Tibial artery (tissue), 4 donors: ENCODE measurements around the gene INA.
"Not testable (repeated sequence)": the region's sequence is repeated elsewhere in the genome, so short reads cannot be mapped to it uniquely, and the experiment has no call there.

Source experiments
- DNase-seq, 2 donors: peaks; one replicate each; pipeline ENCODE4 v3.0.0-alpha.2; 2019
- H3K27ac ChIP-seq, 2 donors: fragments of 200-600 bp; sonication (generic) in 1 of 2; 1 replicate in 1 of 2; 2 replicates in 1 of 2; pipeline ENCODE4 v1.5.1; 2018 to 2019; ENCODE audit warnings: mild to moderate bottlenecking in 1 of 2
- H3K27me3 ChIP-seq, 2 donors: fragments of 200-600 bp; sonication (generic) in 1 of 2; one replicate each; pipeline versions ENCODE4 v1.5.1 to v1.6.0; 2016 to 2019
- H3K36me3 ChIP-seq, 3 donors: fragments of 200-600 bp; sonication (generic) in 2 of 3; one replicate each; pipeline ENCODE4 v1.5.1; 2016 to 2019; ENCODE audit warnings: mild to moderate bottlenecking in 2 of 3
- H3K4me1 ChIP-seq, 4 donors: fragments of 200-600 bp; sonication (generic) in 2 of 4; 1 replicate in 3 of 4; 2 replicates in 1 of 4; pipeline ENCODE4 v1.5.1; 2016 to 2019
- H3K4me3 ChIP-seq, 2 donors: fragments of 200-600 bp; sonication (generic) in 1 of 2; 1 replicate in 1 of 2; 2 replicates in 1 of 2; pipeline ENCODE4 v1.5.1; 2018 to 2019; ENCODE audit warnings: mild to moderate bottlenecking in 2 of 2
- H3K9me3 ChIP-seq, 3 donors: fragments of 200-600 bp; sonication (generic) in 1 of 3; one replicate each; pipeline ENCODE4 v1.5.1; 2016 to 2019
- CTCF ChIP-seq, 2 experiments: fragments of 200-600 bp in 1 of 2; fragments of 450-650 bp in 1 of 2; IDR thresholded peaks; one replicate each; pipeline ENCODE4 v1.5.1; 2017 to 2019; ENCODE audit warnings: antibody characterized with exemption in 2 of 2, mild to moderate bottlenecking in 1 of 2, moderate library complexity in 1 of 2
- intact Hi-C: fragments of 100-400 bp; cut with DNase I; formaldehyde crosslinking; loops from one replicate; pipeline ENCODE4 v1.15.0; 2023; ENCODE audit warnings: low total_unique reads

INA gene

GRCh38 chr10:103235775-103236174 is 41.2 kb upstream of the INA start:
- Histone ChIP-seq H3K36me3 (no peaks in the 10 kb centered on the region), H3K27ac (no peak overlapping the region), H3K4me1 (peaks cover 0 to 23% (median 14%) of the 10 kb centered on the region in 4 donors), H3K27me3 (no peaks in the 10 kb centered on the region), H3K4me3 (no peak overlapping the region), H3K9me3 (no peaks in the 10 kb centered on the region)
- TF ChIP-seq CTCF (IDR thresholded peaks at IDR 0.05) = no peak
- DNase-seq = no peak
- intact Hi-C loops = no loop called here

DNA sequence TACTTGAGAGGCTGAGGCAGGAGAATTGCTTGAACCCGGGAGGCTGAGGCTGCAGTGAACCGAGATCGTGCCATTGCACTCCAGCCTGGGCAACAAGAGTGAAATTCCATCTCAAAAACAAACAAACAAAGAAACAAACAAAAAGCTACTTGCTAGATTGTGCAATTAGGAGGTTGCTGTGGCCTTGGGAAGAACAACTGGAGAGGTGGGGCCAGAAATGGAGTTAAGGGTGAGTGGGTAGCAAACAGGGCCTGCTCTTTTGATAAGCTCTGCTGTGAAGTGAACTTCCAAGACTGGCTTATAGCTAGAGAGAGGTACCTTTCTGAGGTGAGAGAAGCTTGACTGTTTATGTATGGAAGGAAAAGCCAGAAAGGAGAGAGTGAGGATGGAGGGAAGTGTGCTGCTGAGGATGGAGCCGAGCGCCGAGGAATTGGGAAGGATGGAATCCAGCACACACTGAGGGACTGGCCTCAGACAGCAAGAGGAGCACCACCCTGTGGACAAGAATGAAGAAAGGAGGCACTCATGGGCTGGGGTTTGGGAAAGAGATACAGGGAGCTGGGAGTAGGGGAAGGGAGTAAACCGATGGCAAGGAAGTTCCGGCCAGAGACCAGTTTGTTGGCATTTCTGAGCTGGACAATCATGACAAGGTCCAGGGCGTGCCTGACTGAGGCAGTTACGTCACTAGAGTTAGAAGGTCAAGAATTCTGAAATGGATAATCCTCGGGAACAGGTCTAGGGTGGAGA is 38.3 kb upstream of the INA start:
- TF ChIP-seq CTCF (IDR thresholded peaks at IDR 0.05) = peak; percentile 19 to 22
- peak; percentile 32 to 70 for DNase-seq
- Histone ChIP-seq H3K4me1 (peaks cover 0 to 24% (median 11%) of the 10 kb centered on the region in 4 donors), H3K36me3 (no peaks in the 10 kb centered on the region), H3K27ac (peak overlapping the region in 1 of 2 donors; percentile 47), H3K27me3 (no peaks in the 10 kb centered on the region), H3K9me3 (no peaks in the 10 kb centered on the region), H3K4me3 (no peak overlapping the region)
- intact Hi-C loops = no loop called here

DNA sequence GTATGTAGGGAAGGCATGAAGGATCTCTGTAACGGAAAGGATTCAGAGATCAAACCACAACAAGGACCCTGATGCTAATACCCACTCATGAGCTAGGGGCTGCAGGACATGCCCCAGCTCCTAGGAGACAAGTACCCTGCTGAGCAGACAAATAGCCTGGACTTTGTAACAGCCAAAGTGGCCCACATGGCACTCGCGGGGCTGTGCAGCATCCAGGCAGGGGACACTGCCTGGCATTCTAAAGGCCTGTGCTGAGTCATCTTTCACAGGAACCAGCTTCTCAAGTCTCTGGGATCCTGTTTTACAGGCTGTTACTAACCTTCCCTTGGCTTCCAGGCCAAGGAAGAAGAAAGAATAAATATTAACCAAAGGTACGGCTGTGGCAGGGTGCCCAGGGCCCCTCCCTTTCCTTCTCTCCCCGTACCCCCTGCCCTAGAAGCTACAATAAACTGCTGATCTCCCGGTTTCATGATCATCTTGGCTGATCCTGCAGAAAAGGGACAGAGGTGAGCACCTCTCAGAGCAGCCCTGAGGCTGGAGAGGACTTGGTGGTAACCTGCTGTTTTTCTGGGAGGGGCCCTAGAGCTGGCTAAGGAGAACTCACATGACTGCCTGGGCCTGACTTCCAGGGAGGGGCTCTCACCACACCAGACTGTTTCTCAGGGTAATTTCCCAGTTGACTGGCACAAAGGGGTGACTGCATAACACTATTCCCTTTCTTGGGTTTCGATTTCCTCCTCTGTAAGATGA is 35.5 kb upstream of the INA start:
- Histone ChIP-seq H3K4me1 (peaks cover 0 to 24% (median 11%) of the 10 kb centered on the region in 4 donors), H3K9me3 (no peaks in the 10 kb centered on the region), H3K27me3 (no peaks in the 10 kb centered on the region), H3K4me3 (no peak overlapping the region), H3K36me3 (no peaks in the 10 kb centered on the region), H3K27ac (peak overlapping the region; percentile 55 to 71)
- intact Hi-C loops = loop anchor here (5.0 to 10.0 kb wide), 4 partner anchors 47 to 507 kb away; partner anchors contain the start of genes CYP17A1 and NT5C2
- peak; percentile 22 to 70 for DNase-seq
- TF ChIP-seq CTCF (IDR thresholded peaks at IDR 0.05) = no peak

- peak; percentile 79 to 92 for TF ChIP-seq CTCF (IDR thresholded peaks at IDR 0.05)
Observed at GRCh38 chr10:103244666-103245271, 32.2 kb upstream of the INA start.

GRCh38 chr10:103245587-103245986 is 31.4 kb upstream of the INA start, which contains the start of gene RPEL1:
TSS of gene RPEL1 (plus strand) at chr10:103245887. CDS start at chr10:103245997, 110 bp downstream.
- H3K4me3 ChIP-seq, H3K9me3 ChIP-seq, H3K27me3 ChIP-seq, H3K36me3 ChIP-seq, DNase-seq, H3K27ac ChIP-seq: not testable (repeated sequence)
- intact Hi-C loops = loop anchor here (2.0 to 10.0 kb wide), 4 partner anchors 51 to 511 kb away; partner anchors contain the start of genes CYP17A1 and NT5C2
- H3K4me1 ChIP-seq = peaks cover 0 to 15% (median 9%) of the 10 kb centered on the region in 4 donors

More at GRCh38 chr10:103244666-103245271, 32.2 kb upstream of the INA start:
- intact Hi-C loops = loop anchor here (2.0 to 10.0 kb wide), 5 partner anchors 50 to 510 kb away; partner anchors contain the start of genes CYP17A1 and NT5C2
- H3K27ac ChIP-seq = no peak overlapping the region
- H3K27me3 ChIP-seq = no peaks in the 10 kb centered on the region
- H3K4me3 ChIP-seq = no peak overlapping the region
- no peaks in the 10 kb centered on the region for H3K9me3 ChIP-seq
- DNase-seq = peak; percentile 81 to 90
- H3K4me1 ChIP-seq = peaks cover 0 to 15% (median 9%) of the 10 kb centered on the region in 4 donors
- H3K36me3 ChIP-seq = no peaks in the 10 kb centered on the region
